Smooth muscle cell of the brain vasculature (primary cell): ENCODE measurements around the gene RAB3GAP2.
"Not testable (repeated sequence)": the region's sequence is repeated elsewhere in the genome, so short reads cannot be mapped to it uniquely, and the experiment has no call there.

ENCODE experiments used
- DNase-seq: peaks from one replicate; pipeline ENCODE4 v3.0.0-alpha.2; 2012; ENCODE audit warnings: low read depth, low spot score

Gene RAB3GAP2

GRCh38 chr1:220272047-220272840, at the start of gene RAB3GAP2:
TSS of gene RAB3GAP2 (minus strand) at chr1:220272453. CDS start at chr1:220272337, 116 bp downstream.
- peak; percentile 80 for DNase-seq

GRCh38 chr1:220321758-220322157, 49.5 kb upstream of the RAB3GAP2 start:
- DNase-seq: no peak

- DNase-seq: no peak
Observed at GRCh38 chr1:220320709-220321108, 48.5 kb upstream of the RAB3GAP2 start.

GRCh38 chr1:220318673-220319072, 46.4 kb upstream of the RAB3GAP2 start:
- no peak for DNase-seq

- no peak for DNase-seq
Observed at GRCh38 chr1:220317161-220317560, 44.9 kb upstream of the RAB3GAP2 start.

GRCh38 chr1:220316305-220316704, 44.1 kb upstream of the RAB3GAP2 start:
- DNase-seq: no peak

- DNase-seq: no peak
Observed at GRCh38 chr1:220315070-220315839, 43.0 kb upstream of the RAB3GAP2 start.

GRCh38 chr1:220313576-220313975, 41.3 kb upstream of the RAB3GAP2 start:
- DNase-seq: no peak

- DNase-seq: not testable (repeated sequence)
Observed at GRCh38 chr1:220310147-220310546, 37.9 kb upstream of the RAB3GAP2 start.

- DNase-seq: no peak
Observed at GRCh38 chr1:220307607-220308006, 35.4 kb upstream of the RAB3GAP2 start.

GRCh38 chr1:220306339-220306738, 34.1 kb upstream of the RAB3GAP2 start:
- DNase-seq: no peak

- DNase-seq: no peak
Observed at GRCh38 chr1:220303871-220304270, 31.6 kb upstream of the RAB3GAP2 start.

- no peak for DNase-seq
Observed at GRCh38 chr1:220301630-220302029, 29.4 kb upstream of the RAB3GAP2 start.

GRCh38 chr1:220300442-220301121, 28.3 kb upstream of the RAB3GAP2 start:
- peak; percentile 55 for DNase-seq

GRCh38 chr1:220299337-220299736, 27.1 kb upstream of the RAB3GAP2 start:
- DNase-seq: no peak

GRCh38 chr1:220298470-220299205, 26.4 kb upstream of the RAB3GAP2 start:
- no peak for DNase-seq

- DNase-seq: no peak
Observed at GRCh38 chr1:220296981-220297380, 24.7 kb upstream of the RAB3GAP2 start.

GRCh38 chr1:220294846-220295301, 22.6 kb upstream of the RAB3GAP2 start:
- no peak for DNase-seq

GRCh38 chr1:220291580-220291979, 19.3 kb upstream of the RAB3GAP2 start:
- DNase-seq: no peak

GRCh38 chr1:220290140-220290761, 18.0 kb upstream of the RAB3GAP2 start:
- DNase-seq: no peak

- DNase-seq: no peak
Observed at GRCh38 chr1:220287129-220287528, 14.9 kb upstream of the RAB3GAP2 start.
